ENCODE results near the gene HMG20A.

Gene HMG20A

DNA sequence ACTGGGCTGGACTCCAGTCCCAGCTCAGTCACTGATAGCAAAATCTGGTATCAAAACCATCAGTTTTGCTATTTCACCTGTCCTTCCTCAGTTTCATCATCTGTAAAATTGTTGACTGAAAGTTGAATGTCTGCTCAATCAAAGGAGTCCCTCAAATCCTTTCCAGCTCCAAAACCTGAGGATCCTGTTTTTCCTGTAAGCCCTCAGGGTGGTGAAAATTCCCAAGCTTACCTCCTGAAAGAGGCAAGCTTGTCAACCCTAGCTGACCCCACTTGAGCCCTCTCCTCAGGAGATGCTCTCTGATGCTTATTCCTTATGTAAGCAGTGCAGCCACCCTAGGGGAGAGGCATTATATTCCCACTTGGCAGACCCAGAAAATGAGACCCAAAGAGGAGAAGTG, 82.6 kb downstream of the HMG20A start:
- no peak for DNase-seq

DNA sequence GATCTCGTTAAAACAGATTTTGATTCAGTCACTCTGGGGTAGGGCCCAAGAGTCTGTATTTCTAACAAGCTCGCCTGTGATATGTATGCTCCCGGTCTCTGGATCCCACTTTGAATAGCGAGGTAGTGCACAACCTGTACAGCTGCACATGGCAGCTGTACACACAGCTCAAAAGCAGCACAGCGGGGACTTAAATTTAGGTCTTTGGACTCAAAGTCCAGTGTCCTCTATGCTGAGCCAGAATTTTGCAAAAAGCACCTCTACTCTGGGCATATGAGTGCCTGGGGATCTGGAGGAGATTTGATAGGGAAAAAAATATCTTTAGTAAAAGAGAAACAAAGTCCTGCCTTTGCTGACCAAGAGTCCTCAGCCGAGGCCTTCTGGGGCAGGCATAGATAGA, 83.1 kb downstream of the HMG20A start:
- no peak for DNase-seq

GRCh38 chr15:77504306-77504705, 83.6 kb downstream of the HMG20A start:
- DNase-seq: peak; percentile 82

DNA sequence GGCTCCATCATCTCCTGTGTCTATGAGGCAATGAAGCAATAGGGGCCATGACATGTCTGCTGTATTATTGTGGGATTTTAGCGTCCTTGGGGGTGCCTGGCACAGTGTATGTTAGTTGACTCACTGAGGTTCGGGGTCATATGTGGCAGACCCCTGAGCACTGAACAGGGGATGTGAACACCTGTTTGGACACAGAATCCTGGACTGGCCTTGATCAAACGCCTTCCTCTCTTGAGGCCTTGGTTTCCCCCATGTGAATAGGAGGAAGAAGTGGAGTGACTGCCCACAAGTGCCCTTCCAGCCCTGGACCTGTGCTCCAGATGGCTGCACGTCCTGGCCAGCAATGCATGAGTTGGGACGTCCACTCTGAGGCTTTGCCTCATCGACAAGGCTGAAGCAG, 84.2 kb downstream of the HMG20A start:
- DNase-seq: no peak

DNA sequence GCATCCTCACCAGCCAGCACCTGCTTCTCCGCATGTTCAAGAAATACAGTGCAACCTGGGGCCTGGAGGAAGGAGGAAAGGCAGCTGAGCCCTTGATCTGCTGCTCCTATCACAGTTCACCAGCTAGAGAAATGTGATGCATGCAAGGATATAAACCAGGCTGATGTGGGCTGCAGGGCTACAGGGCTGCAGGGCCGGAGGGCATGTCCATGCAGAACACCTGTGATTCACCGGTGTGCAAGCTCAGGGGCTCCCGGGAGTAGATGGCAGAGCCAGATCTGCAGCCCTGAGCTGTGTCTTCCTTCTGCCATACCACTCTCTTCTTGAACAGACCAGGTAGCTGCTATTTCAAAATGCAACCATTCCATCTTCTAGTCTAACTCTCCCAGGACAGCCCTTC, 84.9 kb downstream of the HMG20A start:
- no peak for DNase-seq

- peak; percentile 41 for DNase-seq
Observed at GRCh38 chr15:77506311-77507142, 85.8 kb downstream of the HMG20A start.

GRCh38 chr15:77507143-77507897, 86.6 kb downstream of the HMG20A start:
- DNase-seq: no peak

DNA sequence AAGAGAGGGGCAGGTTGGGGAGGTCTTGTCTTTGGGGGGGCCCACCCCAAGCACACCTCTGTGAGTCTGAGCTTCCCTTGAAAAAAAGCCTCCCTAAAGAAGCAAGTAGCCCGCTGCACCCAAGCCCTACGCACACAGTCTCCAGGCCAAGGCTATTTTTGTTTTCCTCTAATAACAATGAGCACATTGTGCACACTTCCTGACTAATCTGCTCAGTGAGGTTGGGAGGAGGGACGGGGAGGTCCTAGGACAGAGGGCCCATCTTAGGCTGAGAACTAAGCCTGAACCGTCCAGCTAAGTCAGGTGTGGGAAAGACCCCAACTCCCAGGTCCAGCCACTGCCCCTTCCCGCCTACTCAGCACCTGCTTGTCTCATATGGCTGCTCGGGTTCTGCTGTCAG, 87.2 kb downstream of the HMG20A start:
- peak; percentile 58 for DNase-seq

GRCh38 chr15:77508541-77509243, 88.0 kb downstream of the HMG20A start:
- DNase-seq: no peak

DNA sequence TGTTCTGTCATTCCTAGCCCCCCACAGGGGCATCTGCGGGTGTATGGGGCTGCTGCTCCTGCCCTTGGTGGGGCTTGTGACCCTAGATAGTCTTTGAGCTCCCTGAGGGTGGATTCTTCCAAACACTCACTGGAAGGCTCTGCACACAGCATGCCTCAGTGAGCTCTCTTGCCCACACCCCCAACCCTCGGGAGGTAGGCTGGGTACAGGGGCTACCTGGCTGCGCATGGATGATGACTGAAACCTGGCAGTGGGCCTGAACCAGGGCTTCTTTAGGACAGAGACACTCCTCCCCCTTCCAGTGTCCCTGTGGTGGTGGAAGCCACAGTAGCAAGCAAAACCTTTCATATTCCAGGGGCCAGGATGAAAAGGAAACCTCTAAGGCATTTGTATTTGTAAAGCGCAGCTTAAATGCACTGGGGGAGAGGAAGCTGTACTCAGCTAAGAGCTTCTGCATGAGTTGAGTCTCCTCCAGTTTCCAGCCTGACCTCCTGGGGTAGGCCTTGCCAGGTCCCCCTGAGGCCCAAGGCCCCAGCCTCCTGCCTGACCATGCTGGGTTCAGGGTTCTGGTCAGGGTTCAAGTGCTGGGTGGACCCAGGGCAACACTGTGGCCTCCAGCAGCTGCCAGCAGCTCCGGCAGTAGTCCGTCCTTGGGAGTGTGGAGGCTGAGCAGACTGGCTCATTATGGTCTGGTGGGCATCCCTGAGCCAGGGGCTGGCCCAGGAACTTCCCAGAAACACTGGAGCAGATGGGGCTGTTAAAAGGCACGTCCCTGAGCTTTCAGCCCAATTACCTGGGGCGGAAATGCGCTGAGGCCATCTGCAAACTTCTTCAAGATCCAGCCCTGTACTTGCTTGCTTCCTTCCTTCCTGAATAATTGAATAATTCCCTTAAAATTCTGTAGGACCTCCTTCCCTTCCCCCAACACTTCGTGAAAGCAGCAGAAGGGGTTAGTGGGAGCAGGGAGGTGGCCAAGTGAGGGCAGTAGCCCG, 89.7 kb downstream of the HMG20A start:
- peak; percentile 44 for DNase-seq

GRCh38 chr15:77511869-77512268, 91.2 kb downstream of the HMG20A start:
- DNase-seq: no peak

DNA sequence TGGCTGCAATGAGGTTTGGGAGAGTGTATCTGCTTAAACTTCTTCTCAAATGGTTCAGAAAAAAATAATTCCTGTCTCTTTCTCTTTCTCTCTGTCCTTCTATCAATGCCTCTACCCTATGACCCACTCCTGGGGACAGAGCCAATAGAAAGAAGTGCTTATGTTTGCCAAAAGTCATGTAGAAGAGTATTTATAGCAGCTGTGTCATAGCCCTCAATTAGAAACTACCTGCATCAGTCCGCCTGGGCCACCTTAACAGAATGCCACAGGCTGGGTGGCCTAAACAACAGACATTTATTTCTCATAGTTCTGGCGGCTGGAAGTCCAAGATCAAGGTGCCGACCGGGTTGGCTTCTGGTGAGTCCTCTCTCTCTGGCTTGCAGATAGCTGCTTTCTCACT, 92.5 kb downstream of the HMG20A start:
- DNase-seq: no peak

DNA sequence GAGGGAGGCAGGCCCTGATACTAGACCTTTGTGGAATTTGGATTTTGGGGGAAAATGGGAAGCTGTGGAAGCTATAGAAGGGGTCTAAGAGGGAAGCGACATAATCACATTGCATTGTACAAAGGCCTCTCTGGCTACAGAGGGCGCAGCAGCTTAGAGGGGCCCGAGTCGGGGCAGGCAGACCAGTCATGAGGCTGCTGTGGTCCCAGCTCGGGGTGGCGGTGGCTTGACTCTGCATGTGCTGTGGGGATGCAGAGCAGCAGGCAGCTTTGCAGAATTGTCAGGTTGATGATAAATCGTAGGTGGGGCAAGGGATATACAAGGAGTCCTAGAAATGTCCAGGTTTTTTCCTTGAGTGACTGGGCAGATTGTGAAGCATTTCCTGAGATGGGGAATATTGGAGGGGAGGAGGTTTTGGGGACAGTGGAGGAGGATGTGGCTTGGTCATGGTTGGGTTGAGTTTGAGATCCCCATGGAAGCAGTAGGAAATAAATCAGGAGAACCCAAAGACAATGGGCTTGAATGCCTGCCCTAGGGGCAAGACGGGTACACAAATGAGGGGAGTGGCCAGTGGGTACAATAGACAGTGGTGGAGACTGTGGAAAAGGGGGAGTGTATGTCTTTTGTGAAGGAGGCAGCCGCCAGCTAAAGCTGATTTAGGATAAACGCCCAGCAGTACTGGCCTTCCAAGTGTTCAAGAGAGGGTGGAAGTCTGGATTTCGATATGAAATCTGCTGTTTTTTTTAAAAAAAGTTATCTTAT, 94.1 kb downstream of the HMG20A start:
- no peak for DNase-seq

DNA sequence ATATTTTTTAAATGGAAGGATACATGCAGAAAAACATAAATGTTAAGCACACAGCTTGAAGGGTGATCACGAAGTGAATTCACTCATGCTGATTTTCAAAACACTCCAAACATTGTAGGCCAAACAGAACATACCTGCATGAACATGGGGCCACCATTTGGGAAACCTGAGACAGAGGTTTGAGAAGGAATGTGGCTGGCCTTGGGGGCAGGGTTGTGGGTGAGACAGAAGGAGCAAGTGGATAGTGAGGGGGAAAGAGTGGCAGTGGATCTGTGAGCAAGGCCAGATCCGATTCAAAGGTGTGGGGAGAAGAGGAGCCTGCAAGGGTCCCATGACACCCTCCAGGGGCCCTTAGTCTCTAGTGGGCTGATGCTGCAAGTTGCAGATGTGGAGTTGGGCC, 94.9 kb downstream of the HMG20A start:
- DNase-seq: no peak

GRCh38 chr15:77516076-77516475, 95.4 kb downstream of the HMG20A start:
- DNase-seq: no peak

DNA sequence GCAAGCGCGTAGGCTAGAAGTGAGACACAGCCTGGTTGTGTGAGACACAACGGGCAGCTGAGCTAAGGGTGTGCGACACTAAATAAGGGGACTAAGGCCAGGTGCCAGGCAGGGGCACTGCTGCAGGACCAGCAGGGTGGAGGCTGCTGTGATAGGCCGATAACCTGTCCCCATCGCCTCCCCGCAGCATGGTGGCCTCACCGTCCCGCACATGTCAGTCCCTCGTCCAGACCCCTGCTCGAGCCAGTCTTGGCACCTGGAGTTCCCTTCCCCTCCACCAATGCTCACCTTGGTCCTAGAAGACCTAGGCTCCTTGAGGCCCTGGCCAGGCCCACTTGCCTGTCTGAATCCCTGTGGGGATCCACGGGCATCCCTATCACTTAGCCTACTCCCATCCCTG, 96.1 kb downstream of the HMG20A start:
- DNase-seq: no peak

DNA sequence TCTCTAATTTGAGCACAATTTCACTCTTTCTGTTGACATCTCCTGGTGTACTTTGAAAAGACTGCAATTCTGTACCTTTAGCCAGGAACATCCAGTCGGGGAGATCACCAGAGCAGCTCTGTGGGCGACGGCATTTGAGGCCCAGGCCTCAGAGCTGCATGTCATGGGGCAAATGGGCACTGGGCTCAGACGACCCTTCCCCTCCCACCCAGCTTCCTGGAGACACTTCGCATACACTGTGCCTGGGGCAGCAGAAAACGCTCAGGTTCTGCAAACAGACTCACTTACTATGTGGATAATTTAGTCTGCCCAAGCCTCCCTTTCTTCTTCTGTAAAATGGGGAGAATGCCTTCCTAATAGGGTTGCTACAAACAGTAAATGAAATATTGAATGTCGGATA, 96.9 kb downstream of the HMG20A start:
- no peak for DNase-seq

GRCh38 chr15:77518458-77518857, 97.8 kb downstream of the HMG20A start:
- DNase-seq: no peak

- DNase-seq: no peak
Observed at GRCh38 chr15:77519540-77519939, 98.9 kb downstream of the HMG20A start.

- no peak for DNase-seq
Observed at GRCh38 chr15:77521206-77521605, 100.5 kb downstream of the HMG20A start.

DNA sequence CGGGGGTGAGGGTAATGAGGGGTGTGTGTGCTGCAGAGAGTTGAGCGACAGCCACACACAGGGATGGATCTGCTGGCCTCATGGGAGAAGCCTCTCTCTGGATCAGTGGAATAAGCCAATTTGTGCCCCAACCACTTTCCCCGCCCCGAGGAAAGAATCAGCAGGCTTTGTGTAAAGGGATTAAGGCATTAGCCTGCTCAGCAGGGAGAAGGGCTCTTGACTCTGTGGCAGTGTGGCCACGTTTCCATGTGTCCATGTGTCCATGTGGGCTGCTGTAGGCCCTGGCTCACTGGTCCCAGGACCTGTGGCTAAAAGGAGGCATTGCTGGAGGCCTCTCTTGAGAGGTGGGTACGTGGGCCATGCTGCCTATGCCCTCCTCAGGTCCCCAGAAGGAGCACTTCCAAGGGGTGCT, 104.7 kb downstream of the HMG20A start:
- peak; percentile 49 for DNase-seq

All from retina (tissue), 1 donor.